Skeletal muscle satellite cell (primary cell): ENCODE measurements around the gene FUNDC1.

ENCODE experiments used
- H3K27me3 ChIP-seq: 2 replicates; pipeline ENCODE4 v1.7.0; 2013; ENCODE audit warnings: low read length; ENCODE audit not compliant: control insufficient read depth, insufficient read depth
- H3K36me3 ChIP-seq: 2 replicates; pipeline ENCODE4 v1.7.0; 2013; ENCODE audit warnings: mild to moderate bottlenecking, control low read depth, low read length; ENCODE audit not compliant: insufficient read depth
- H3K4me1 ChIP-seq: 2 replicates; pipeline ENCODE4 v1.7.0; 2013; ENCODE audit warnings: low read length; ENCODE audit not compliant: control insufficient read depth, insufficient read depth
- H3K4me2 ChIP-seq: 2 replicates; pipeline ENCODE4 v1.7.0; 2013; ENCODE audit warnings: mild to moderate bottlenecking, low read length
- H3K4me3 ChIP-seq: 2 replicates; pipeline ENCODE4 v1.7.0; 2013; ENCODE audit warnings: low read length
- H3K9ac ChIP-seq: 2 replicates; pipeline ENCODE4 v1.7.0; 2013; ENCODE audit warnings: mild to moderate bottlenecking, low read depth, low read length, moderate library complexity
- H3K9me3 ChIP-seq: replicated peaks from 2 replicates; pipeline ENCODE4 v1.7.0; 2013; ENCODE audit warnings: mild to moderate bottlenecking, control low read depth, low read length

FUNDC1 gene

DNA sequence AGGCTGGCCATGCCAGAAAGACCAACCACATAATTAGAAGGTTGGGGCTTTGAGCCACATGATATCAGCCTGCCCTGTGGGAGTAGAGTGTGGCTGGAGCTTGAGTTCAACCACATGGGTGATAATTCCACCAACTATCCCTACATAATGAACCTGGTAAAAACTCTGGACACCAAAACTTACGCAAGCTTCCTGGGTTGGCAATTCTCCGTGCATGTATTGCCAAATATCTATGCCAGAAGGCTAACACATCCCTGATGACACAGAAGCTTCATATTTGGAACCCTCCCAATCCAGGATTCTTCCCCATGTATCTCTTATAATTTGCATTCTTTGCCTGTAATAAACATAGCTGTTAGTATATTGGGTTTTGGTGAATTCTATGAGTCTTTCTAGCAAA is 68.2 kb downstream of the FUNDC1 start:
- Histone ChIP-seq H3K9ac (no peak overlapping the region), H3K4me2 (no peak overlapping the region), H3K4me3 (no peak overlapping the region), H3K9me3 (no peaks in the 10 kb centered on the region), H3K4me1 (no peaks in the 10 kb centered on the region), H3K27me3 (no peaks in the 10 kb centered on the region), H3K36me3 (no peaks in the 10 kb centered on the region)
